Stimulated activated CD4-positive, alpha-beta T cell treated with anti-CD3 and anti-CD28 coated beads, Interleukin-4, amount 100 ng/mL, for 4 hours (primary cell): ENCODE measurements around the gene USO1.
"Not testable (repeated sequence)": the region's sequence is repeated elsewhere in the genome, so short reads cannot be mapped to it uniquely, and the experiment has no call there.

Experiments
- DNase-seq, 2 experiments: peaks; one replicate each; pipeline ENCODE4 v3.0.0-alpha.2; 2020

Gene USO1

DNA sequence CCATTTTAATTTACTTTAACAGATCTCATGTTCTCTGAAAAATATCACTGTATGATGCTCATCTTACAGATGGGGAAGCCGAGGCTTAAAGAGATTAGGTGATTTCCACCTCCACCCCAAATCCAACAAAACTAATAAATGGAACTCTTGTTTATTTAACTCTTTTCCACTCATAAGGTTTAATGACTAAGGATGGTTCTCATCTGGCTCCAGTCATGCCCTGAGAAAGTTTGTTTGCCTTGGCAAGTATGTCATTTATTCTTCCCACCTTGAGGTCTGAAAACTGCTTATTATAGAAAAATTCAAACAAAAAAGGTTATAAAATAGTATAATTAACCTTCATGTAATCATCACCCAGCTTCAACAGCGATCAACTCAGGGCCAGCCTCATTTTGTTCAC lies 121.6 kb downstream of the USO1 start:
- no peak for DNase-seq

DNA sequence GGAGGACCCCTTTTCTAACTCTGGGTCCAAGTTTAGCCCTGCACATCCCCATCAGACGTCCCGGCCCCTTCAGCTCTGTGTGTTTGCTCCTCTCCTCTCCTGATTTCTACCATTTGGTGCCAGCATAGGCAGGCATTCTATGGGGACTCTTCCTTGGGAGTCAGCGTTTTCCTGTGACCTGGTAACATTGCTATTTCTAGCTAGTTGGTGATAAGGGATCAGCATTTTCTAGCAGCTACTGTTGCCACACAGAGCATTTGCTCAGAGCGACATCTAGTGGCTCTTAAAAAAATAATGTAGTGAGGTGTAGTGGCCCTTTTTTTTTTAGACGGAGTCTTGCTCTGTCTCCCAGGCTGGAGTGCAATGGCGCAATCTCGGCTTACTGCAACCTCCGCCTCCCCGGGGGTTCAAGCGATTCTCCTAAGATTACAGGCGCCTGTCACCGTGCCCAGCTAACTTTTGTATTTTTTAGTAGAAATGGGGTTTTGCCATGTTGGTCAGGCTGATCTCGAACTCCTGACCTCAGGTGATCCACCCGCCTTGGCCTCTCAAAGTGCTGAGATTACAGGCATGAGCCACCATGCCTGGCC lies 123.9 kb downstream of the USO1 start:
- not testable (repeated sequence) for DNase-seq

DNA sequence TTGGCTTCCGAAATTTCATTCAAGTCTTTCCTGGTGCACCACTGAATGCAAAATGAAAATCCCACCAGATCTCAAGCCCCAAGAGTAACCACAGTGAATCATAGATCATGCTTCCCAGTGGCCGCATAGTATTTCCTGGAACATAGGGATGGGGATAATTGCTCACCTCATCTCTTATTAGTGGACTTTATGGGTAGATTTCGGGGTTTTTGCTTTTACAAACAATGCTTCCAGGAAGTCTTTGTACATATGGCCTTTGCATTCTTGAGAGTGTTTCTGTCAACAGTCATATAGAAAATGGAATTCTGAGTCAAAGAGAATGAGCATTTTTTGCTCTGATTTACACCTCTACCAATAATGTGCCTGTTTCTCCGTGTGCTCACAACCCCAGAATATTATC lies 124.5 kb downstream of the USO1 start:
- DNase-seq, result no peak

DNA sequence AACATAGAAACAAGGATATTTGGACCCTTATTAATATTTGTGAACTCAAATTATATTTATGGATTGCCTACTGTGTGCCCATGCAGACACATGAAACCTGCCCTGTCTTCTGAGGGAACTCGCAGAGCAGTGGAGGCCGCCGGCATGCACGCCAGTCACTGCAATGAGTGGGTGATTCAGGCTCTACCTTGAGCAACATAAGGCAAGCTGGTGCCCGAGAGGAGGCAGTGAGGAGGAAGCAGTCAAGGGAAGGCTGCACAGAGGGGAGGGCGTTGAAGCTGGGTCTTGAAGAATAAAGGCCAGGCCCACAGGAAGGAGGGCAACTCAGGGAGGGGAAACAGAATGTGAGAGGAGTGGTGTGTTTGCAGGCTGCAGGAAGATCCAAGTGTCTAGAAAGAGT lies 125.1 kb downstream of the USO1 start:
- no peak for DNase-seq

DNA sequence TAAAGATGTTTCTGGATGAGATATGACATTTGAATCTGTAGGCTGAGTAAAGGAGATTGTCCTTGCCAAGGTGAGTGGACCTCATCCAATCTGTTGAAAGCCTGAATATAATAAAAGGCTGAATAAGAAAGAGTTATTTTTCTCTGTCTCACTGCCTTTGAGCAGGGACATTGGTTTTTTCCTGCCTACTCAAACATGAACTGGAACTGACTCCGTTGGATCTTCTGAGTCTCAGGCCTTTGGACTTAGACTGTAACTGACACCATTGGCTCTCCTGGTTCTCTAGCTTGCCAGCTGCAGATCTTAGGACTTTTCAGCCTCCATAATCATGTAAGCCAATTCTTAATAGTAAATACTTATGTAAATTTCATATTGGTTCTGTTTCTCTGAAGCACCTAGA lies 134.3 kb downstream of the USO1 start:
- no peak for DNase-seq

DNA sequence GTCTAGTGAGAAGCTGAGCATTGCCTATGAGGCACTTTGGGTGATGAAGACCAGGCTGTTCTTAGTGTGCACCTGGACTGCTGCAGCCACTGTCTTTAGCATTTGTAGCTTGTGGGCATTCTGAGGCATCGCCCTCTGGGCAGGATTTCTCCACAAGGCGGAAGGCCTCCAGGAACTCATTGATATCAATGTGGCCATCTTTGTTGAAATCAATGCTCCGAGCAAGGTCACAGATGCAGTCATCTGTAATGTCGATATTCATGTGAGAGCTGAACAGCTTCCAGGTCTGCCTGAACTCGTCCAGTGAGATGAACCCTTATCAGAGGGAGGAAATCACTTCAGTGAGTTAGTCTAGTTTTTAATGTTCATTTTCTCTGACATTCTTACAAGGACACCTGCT lies 136.2 kb downstream of the USO1 start:
- DNase-seq, result no peak
